GM18520 (cell line): Measurements from ENCODE around the gene FNIP2.
A peak's percentile ranks its signal among the peaks of the same experiment; 100 is the strongest.

Experiments
- ATAC-seq: cut with Tn5 transposase; IDR thresholded peaks from one replicate; pipeline ENCODE4 v1.9.1; 2021; ENCODE audit not compliant: unreplicated experiment

The FNIP2 gene

DNA sequence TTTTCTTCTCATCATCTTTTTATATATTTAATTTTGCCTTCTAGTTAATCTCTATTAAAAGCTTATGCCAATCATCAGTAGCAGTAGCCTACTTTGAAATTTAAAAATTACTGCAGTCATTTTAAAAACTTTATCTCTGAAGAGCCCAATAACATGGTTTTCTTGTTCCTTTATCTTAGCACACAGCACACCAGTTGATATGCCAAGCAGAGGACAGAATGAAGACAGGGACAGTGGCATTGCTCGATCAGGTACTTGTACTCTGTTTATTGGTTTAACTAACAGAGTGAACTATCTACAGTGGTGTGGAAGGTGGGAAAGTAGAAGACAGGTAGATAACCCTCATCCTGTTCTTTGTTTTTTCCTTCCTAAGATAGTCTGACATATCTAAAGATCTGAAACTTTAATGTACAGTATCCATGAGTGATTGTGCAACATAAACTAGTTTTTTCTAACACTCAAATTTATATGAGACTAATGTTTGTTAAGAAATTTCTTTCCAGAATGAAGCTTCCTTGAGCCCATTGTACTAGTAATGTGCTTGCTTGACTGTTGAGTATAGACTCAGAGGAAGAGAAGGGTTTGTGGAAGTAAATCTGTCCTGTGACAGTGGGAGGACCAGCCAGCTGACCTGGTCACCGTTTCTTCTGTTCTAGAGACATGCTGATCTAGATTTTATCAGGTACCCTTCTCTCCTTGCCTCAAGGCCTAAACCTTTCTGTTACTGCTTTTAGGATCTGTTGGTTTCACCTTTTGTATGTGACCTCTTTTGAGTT is 66.6 kb downstream of the FNIP2 start:
- ATAC-seq: no peak

GRCh38 chr4:158836002-158836369 is 67.2 kb downstream of the FNIP2 start:
- ATAC-seq: no peak

- ATAC-seq: no peak
Observed at GRCh38 chr4:158836828-158837449, 68.1 kb downstream of the FNIP2 start.

DNA sequence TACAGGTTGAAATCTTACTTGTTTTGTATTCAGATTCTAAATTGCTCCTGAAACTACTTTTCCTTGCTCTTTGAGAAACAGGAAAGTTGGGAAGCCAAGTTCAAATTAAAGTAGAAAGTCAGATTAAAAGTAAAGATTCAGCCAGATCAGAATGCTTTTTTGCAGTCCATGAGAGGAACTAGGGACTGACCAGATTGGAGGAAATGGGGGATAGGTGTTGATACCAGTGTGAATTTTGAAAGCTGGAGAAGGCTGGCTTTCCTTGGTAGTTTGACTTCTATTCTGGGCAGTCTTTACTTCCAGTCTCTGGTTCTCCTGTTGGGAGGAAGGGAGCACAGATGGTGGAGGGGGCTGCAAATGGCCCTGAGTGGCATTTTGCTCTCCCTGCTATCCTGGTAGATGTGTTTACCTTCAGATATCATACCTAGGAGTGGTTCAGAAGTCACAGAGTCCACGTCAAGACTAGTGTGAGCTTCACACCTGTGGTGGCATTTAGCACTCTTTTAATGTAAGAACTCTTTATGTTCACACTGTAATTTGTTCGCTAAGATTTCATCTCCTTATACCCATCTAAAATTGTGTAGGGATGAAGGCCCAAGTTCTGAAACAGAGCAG is 68.8 kb downstream of the FNIP2 start:
- ATAC-seq: no peak

- ATAC-seq: no peak
Observed at GRCh38 chr4:158840131-158840530, 71.3 kb downstream of the FNIP2 start.

GRCh38 chr4:158841540-158841939 is 72.7 kb downstream of the FNIP2 start:
- no peak for ATAC-seq

GRCh38 chr4:158845311-158846041 is 76.7 kb downstream of the FNIP2 start:
- no peak for ATAC-seq

GRCh38 chr4:158847535-158847934 is 78.7 kb downstream of the FNIP2 start:
- ATAC-seq: no peak

- ATAC-seq: no peak
Observed at GRCh38 chr4:158849681-158850080, 80.9 kb downstream of the FNIP2 start.

DNA sequence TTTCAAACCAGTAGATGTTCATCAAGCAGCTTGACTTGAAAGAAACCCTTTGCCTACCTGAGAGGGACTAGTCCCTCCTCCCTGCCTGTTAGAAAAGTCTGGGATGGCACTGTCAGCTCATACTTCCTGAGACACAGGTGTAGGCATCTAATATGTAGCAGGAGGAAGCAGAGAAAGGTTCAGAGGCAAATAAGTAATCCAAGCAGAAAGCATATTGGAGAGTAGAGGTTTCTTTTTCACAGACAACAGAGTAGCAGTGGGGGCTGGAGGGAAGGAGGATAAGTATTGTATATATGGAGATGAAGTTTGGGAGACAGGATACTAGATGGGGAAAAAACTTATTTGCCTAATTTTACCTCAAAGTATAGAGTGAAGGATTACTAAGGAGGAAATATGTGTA is 81.5 kb downstream of the FNIP2 start:
- ATAC-seq: no peak

GRCh38 chr4:158850800-158851644 is 82.2 kb downstream of the FNIP2 start:
- ATAC-seq: no peak

DNA sequence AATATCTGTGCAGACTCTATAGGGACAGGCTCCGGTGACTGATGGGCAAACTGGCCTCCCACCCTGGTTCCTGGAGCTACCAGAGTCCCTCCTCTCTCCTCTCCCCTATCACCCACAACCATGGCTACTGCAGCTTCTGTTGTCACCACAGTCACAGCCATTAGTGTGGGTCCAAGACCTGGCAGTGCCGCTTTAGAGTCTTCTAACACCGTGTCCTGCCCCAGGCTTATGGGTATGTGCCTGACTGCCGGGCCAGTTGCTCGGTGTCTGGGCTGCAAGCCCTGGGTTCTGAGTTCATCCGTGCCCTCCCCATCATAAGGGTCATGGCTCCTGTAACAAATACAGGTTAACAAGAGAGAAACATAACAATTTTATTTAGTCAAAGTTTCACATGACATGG is 85.4 kb downstream of the FNIP2 start:
- ATAC-seq: no peak

DNA sequence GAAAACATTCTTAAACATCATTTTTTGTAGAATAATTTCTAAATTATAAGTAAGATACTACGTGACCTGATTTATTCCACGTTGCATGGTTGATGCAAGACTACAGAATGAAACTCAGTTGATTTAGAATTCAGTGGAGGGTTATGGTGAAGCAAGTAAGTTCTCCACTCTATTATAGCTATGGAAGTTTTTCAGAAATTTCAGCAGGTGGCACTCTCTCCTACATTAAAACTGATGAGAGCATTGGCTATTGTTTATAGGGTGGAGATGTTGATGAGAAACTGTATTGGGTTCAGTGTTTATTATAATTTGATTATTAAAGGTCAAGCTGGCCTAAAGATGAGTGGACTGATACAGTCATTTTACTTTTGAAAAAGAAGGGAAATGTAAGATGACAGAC is 88.0 kb downstream of the FNIP2 start:
- peak; percentile 53 for ATAC-seq

GRCh38 chr4:158857951-158858350 is 89.1 kb downstream of the FNIP2 start:
- ATAC-seq: no peak

GRCh38 chr4:158858410-158859199 is 89.8 kb downstream of the FNIP2 start:
- no peak for ATAC-seq

- no peak for ATAC-seq
Observed at GRCh38 chr4:158859661-158860060, 90.8 kb downstream of the FNIP2 start.

GRCh38 chr4:158860856-158861255 is 92.0 kb downstream of the FNIP2 start:
- peak; percentile 57 for ATAC-seq

GRCh38 chr4:158861281-158861680 is 92.5 kb downstream of the FNIP2 start:
- ATAC-seq: no peak

- ATAC-seq: no peak
Observed at GRCh38 chr4:158861766-158862165, 92.9 kb downstream of the FNIP2 start.

- no peak for ATAC-seq
Observed at GRCh38 chr4:158863296-158863695, 94.5 kb downstream of the FNIP2 start.
